H9 (cell line): ENCODE measurements around the gene P4HTM. TPM values are rescaled to one million over a fixed set of nuclear protein-coding genes. Genes with fewer than 3 reads are reported as not detected.
A peak's percentile ranks its signal among the peaks of the same experiment; 100 is the strongest.

Experiments
- DNase-seq: peaks from one replicate; pipeline ENCODE4 v3.0.0-alpha.2; 2017
- H2AFZ ChIP-seq: one replicate; pipeline ENCODE4 v1.6.1; 2013; ENCODE audit warnings: mild to moderate bottlenecking, low read length, control low read depth, moderate library complexity
- H2AK5ac ChIP-seq: 2 replicates; pipeline ENCODE4 v1.6.1; 2013; ENCODE audit warnings: low read length, control low read depth, mixed read lengths; ENCODE audit not compliant: insufficient read length
- H2BK120ac ChIP-seq: one replicate; pipeline ENCODE4 v1.6.1; 2013; ENCODE audit warnings: low read depth, mild to moderate bottlenecking, low read length, control low read depth, inconsistent platforms; ENCODE audit not compliant: poor library complexity, severe bottlenecking
- H2BK12ac ChIP-seq: 2 replicates; pipeline ENCODE4 v1.6.1; 2013; ENCODE audit warnings: low read length, control low read depth, mixed read lengths, low read depth; ENCODE audit not compliant: insufficient read length
- H2BK15ac ChIP-seq: 2 replicates; pipeline ENCODE4 v1.6.1; 2013; ENCODE audit warnings: low read depth, low read length, control low read depth
- H2BK20ac ChIP-seq: one replicate; pipeline ENCODE4 v1.6.1; 2013; ENCODE audit warnings: low read depth, mild to moderate bottlenecking, low read length, control low read depth, inconsistent platforms; ENCODE audit not compliant: poor library complexity, severe bottlenecking
- H2BK5ac ChIP-seq: 2 replicates; pipeline ENCODE4 v1.6.1; 2013; ENCODE audit warnings: low read length, control low read depth, mixed read lengths; ENCODE audit not compliant: insufficient read length
- H3K14ac ChIP-seq: 2 replicates; pipeline ENCODE4 v1.6.1; 2013; ENCODE audit warnings: low read length, control low read depth; ENCODE audit not compliant: insufficient read depth
- H3K18ac ChIP-seq: 2 replicates; pipeline ENCODE4 v1.6.1; 2013; ENCODE audit warnings: low read depth, mild to moderate bottlenecking, mixed read lengths, low read length, control low read depth; ENCODE audit not compliant: insufficient read length
- H3K23ac ChIP-seq: 2 replicates; pipeline ENCODE4 v1.6.1; 2013; ENCODE audit warnings: low read length, control low read depth, mixed read lengths, low read depth; ENCODE audit not compliant: insufficient read length
- H3K23me2 ChIP-seq: 2 replicates; pipeline ENCODE4 v1.6.1; 2013; ENCODE audit warnings: low read depth, mild to moderate bottlenecking, mixed read lengths, low read length, control low read depth; ENCODE audit not compliant: insufficient read length, poor library complexity, severe bottlenecking
- H3K27ac ChIP-seq: 2 replicates; pipeline ENCODE4 v1.5.1; 2013; ENCODE audit warnings: low read length, control low read depth, mixed read lengths, low read depth; ENCODE audit not compliant: insufficient read length
- H3K27me3 ChIP-seq: 2 replicates; pipeline ENCODE4 v1.6.1; 2013; ENCODE audit warnings: low read length, control low read depth, inconsistent platforms; ENCODE audit not compliant: insufficient read depth
- H3K4ac ChIP-seq: 2 replicates; pipeline ENCODE4 v1.6.1; 2013; ENCODE audit warnings: low read depth, mild to moderate bottlenecking, control low read depth, inconsistent platforms, low read length, moderate library complexity
- H3K4me1 ChIP-seq: 2 replicates; pipeline ENCODE4 v1.6.1; 2013; ENCODE audit warnings: low read length, control low read depth, inconsistent platforms; ENCODE audit not compliant: insufficient read depth
- H3K4me2 ChIP-seq: 2 replicates; pipeline ENCODE4 v1.6.1; 2013; ENCODE audit warnings: low read length, control low read depth, mixed read lengths; ENCODE audit not compliant: insufficient read length, insufficient read depth
- H3K56ac ChIP-seq: 2 replicates; pipeline ENCODE4 v1.6.1; 2013; ENCODE audit warnings: low read depth, mild to moderate bottlenecking, mixed read lengths, low read length, control low read depth; ENCODE audit not compliant: insufficient read length
- H3K79me1 ChIP-seq: 2 replicates; pipeline ENCODE4 v1.6.1; 2013; ENCODE audit warnings: low read depth, mild to moderate bottlenecking, moderate library complexity, low read length, control low read depth, inconsistent platforms; ENCODE audit not compliant: insufficient read depth, poor library complexity, severe bottlenecking
- H3K79me2 ChIP-seq: 2 replicates; pipeline ENCODE4 v1.6.1; 2013; ENCODE audit warnings: low read length, control low read depth, inconsistent platforms; ENCODE audit not compliant: insufficient read depth
- H3K9ac ChIP-seq: 2 replicates; pipeline ENCODE4 v1.6.1; 2013; ENCODE audit warnings: low read length, control low read depth, mixed read lengths; ENCODE audit not compliant: insufficient read length; ENCODE audit errors: extremely low read depth
- H3K9me3 ChIP-seq: one replicate; pipeline ENCODE4 v1.6.1; 2013; ENCODE audit warnings: low read depth, low read length, inconsistent platforms; ENCODE audit not compliant: control insufficient read depth
- H3T11ph ChIP-seq: one replicate; pipeline ENCODE4 v1.6.1; 2013; ENCODE audit warnings: mild to moderate bottlenecking, low read length, control low read depth, inconsistent platforms
- H4K20me1 ChIP-seq: one replicate; pipeline ENCODE4 v1.6.1; 2013; ENCODE audit not compliant: control insufficient read depth, insufficient read length, insufficient read depth
- H4K5ac ChIP-seq: 2 replicates; pipeline ENCODE4 v1.6.1; 2013; ENCODE audit warnings: low read depth, mild to moderate bottlenecking, mixed read lengths, low read length, control low read depth; ENCODE audit not compliant: insufficient read length
- H4K8ac ChIP-seq: replicated peaks from 2 replicates; pipeline ENCODE4 v1.6.1; 2013; ENCODE audit warnings: low read length, control low read depth, mixed read lengths, low read depth; ENCODE audit not compliant: insufficient read length
- H4K91ac ChIP-seq: 2 replicates; pipeline ENCODE4 v1.6.1; 2013; ENCODE audit warnings: low read depth, mild to moderate bottlenecking, moderate library complexity, mixed read lengths, low read length, control low read depth; ENCODE audit not compliant: insufficient read length
- H3K27ac Mint-ChIP-seq, 3 experiments: 2 replicates in 2 of 3; 3 replicates in 1 of 3; pipeline ENCODE4 v1.8.0; 2020 to 2021; ENCODE audit warnings: mixed read lengths in 3 of 3, mild to moderate bottlenecking in 1 of 3, moderate library complexity in 1 of 3
- H3K27me3 Mint-ChIP-seq: 2 replicates; pipeline ENCODE4 v1.8.0; 2021; ENCODE audit warnings: low read depth, mild to moderate bottlenecking, moderate library complexity, mixed read lengths
- H3K36me3 Mint-ChIP-seq, 3 experiments: 2 replicates in 2 of 3; 3 replicates in 1 of 3; pipeline ENCODE4 v1.8.0; 2020 to 2021; ENCODE audit warnings: low read depth in 3 of 3, mixed read lengths in 3 of 3; ENCODE audit not compliant: insufficient read depth in 1 of 3
- H3K4me1 Mint-ChIP-seq, 2 experiments: 2 replicates each; pipeline ENCODE4 v1.8.0; 2020; ENCODE audit warnings: mixed read lengths in 2 of 2
- H3K4me3 Mint-ChIP-seq, 2 experiments: 2 replicates in 1 of 2; 3 replicates in 1 of 2; pipeline ENCODE4 v1.8.0; 2020 to 2021; ENCODE audit warnings: mild to moderate bottlenecking in 2 of 2, mixed read lengths in 2 of 2, moderate library complexity in 1 of 2
- H3K9me3 Mint-ChIP-seq, 2 experiments: 2 replicates in 1 of 2; 3 replicates in 1 of 2; pipeline ENCODE4 v1.8.0; 2020; ENCODE audit warnings: mild to moderate bottlenecking in 2 of 2, mixed read lengths in 2 of 2, moderate library complexity in 1 of 2
- WGBS: extraction: QIAGEN DNeasy Blood & Tissue Kit; methylation state at CpG from one replicate; pipeline ENCODE4 v1.1.7; 2013; ENCODE audit warnings: missing lambda C conversion rate, low lambda C conversion rate, mixed read lengths; ENCODE audit not compliant: insufficient read length; ENCODE audit errors: extremely low coverage; 5-methylcytosine and 5-hydroxymethylcytosine counted together
- total RNA-seq: library from RNA; stranded (reverse); gene quantifications from 2 replicates; pipeline ENCODE4 v1.2.1, GENCODE V29; 2021
- TF ChIP-seq, protein P1 (sequence below): fragments of 200-600 bp; sonication (generic); conservative IDR thresholded peaks from 3 replicates; pipeline ENCODE4 v1.8.0; 2021; ENCODE audit warnings: antibody characterized with exemption, mild to moderate bottlenecking

The P4HTM gene
- total RNA-seq, 1 experiment from 2014 or later, result 36.0 TPM

GRCh38 chr3:48991851-48992545 lies 2.0 kb downstream of the P4HTM start:
- WGBS, result no CpG with 5 or more reads among the region's 5 CpGs
- Mint-ChIP-seq H3K36me3 (peaks cover 5 to 24% (median 14%) of the 10 kb centered on the region in 3 experiments), H3K9me3 (no peaks in the 10 kb centered on the region), H3K27ac (no peak overlapping the region; a peak in 1 of 7 replicates), H3K27me3 (no peaks in the 10 kb centered on the region; the same call in 1 of the 2 replicates), H3K4me1 (peaks cover 20 to 23% of the 10 kb centered on the region in 2 experiments), H3K4me3 (peak overlapping the region; percentile 68 to 86; a peak in 4 of 5 replicates)
- no peak overlapping the region for H3K4ac ChIP-seq
- H3K27me3 ChIP-seq, result no peaks in the 10 kb centered on the region
- H4K91ac ChIP-seq, result no peak overlapping the region
- TF ChIP-seq, protein P1, sequence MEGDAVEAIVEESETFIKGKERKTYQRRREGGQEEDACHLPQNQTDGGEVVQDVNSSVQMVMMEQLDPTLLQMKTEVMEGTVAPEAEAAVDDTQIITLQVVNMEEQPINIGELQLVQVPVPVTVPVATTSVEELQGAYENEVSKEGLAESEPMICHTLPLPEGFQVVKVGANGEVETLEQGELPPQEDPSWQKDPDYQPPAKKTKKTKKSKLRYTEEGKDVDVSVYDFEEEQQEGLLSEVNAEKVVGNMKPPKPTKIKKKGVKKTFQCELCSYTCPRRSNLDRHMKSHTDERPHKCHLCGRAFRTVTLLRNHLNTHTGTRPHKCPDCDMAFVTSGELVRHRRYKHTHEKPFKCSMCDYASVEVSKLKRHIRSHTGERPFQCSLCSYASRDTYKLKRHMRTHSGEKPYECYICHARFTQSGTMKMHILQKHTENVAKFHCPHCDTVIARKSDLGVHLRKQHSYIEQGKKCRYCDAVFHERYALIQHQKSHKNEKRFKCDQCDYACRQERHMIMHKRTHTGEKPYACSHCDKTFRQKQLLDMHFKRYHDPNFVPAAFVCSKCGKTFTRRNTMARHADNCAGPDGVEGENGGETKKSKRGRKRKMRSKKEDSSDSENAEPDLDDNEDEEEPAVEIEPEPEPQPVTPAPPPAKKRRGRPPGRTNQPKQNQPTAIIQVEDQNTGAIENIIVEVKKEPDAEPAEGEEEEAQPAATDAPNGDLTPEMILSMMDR, result no peak
- H3K23ac ChIP-seq, result no peak overlapping the region
- H3K4me1 ChIP-seq, result peaks cover 11% of the 10 kb centered on the region; the same call in 1 of the 2 replicates
- no peak overlapping the region for H3K9ac ChIP-seq
- H2AK5ac ChIP-seq, result no peak overlapping the region
- no peak overlapping the region for H4K5ac ChIP-seq
- no peak overlapping the region for H2BK20ac ChIP-seq
- no peak overlapping the region for H2AFZ ChIP-seq
- H4K20me1 ChIP-seq, result no peaks in the 10 kb centered on the region
- H3T11ph ChIP-seq, result no peak overlapping the region
- H3K79me2 ChIP-seq, result no peaks in the 10 kb centered on the region; the same call in 1 of the 2 replicates
- H3K4me2 ChIP-seq, result peak overlapping the region; percentile 90
- no peak overlapping the region for H3K14ac ChIP-seq
- H2BK5ac ChIP-seq, result no peak overlapping the region
- no peak overlapping the region for H4K8ac ChIP-seq
- no peak for DNase-seq
- no peak overlapping the region for H2BK15ac ChIP-seq
- H3K79me1 ChIP-seq, result no peaks in the 10 kb centered on the region
- no peak overlapping the region for H3K27ac ChIP-seq
- H2BK120ac ChIP-seq, result no peak overlapping the region
- H2BK12ac ChIP-seq, result no peak overlapping the region
- H3K56ac ChIP-seq, result no peak overlapping the region
- H3K23me2 ChIP-seq, result peaks cover 21% of the 10 kb centered on the region
- no peak overlapping the region for H3K18ac ChIP-seq
- no peaks in the 10 kb centered on the region for H3K9me3 ChIP-seq
